Measurements from ENCODE around the gene ESR1.

The ESR1 gene

GRCh38 chr6:152142105-152142504 lies 334.6 kb downstream of the ESR1 start:
- Mint-ChIP-seq H3K27me3 (no peaks in the 10 kb centered on the region), H3K27ac (no peak overlapping the region), H3K4me1 (ENCODE audit: low read depth) (no peaks in the 10 kb centered on the region), H3K9me3 (ENCODE audit: low read depth) (no peaks in the 10 kb centered on the region), H3K36me3 (peaks cover 6% of the 10 kb centered on the region), H3K4me3 (no peak overlapping the region)

- Mint-ChIP-seq H3K36me3 (peaks cover 8% of the 10 kb centered on the region), H3K9me3 (ENCODE audit: low read depth) (no peaks in the 10 kb centered on the region), H3K27me3 (no peaks in the 10 kb centered on the region), H3K4me1 (ENCODE audit: low read depth) (no peaks in the 10 kb centered on the region), H3K4me3 (no peak overlapping the region), H3K27ac (no peak overlapping the region)
Observed at GRCh38 chr6:152143359-152143758, 335.9 kb downstream of the ESR1 start.

- H3K9me3 Mint-ChIP-seq (ENCODE audit: low read depth), result no peaks in the 10 kb centered on the region
- H3K36me3 Mint-ChIP-seq, result peaks cover 8% of the 10 kb centered on the region
- peak overlapping the region; percentile 30 for H3K27ac Mint-ChIP-seq
- H3K4me1 Mint-ChIP-seq (ENCODE audit: low read depth), result peaks cover 3% of the 10 kb centered on the region
- no peaks in the 10 kb centered on the region for H3K27me3 Mint-ChIP-seq
- H3K4me3 Mint-ChIP-seq, result no peak overlapping the region
Observed at GRCh38 chr6:152146385-152146784, 338.9 kb downstream of the ESR1 start.

- H3K9me3 Mint-ChIP-seq (ENCODE audit: low read depth), result no peaks in the 10 kb centered on the region
- H3K4me3 Mint-ChIP-seq, result no peak overlapping the region
- peaks cover 8% of the 10 kb centered on the region for H3K36me3 Mint-ChIP-seq
- peaks cover 3% of the 10 kb centered on the region for H3K4me1 Mint-ChIP-seq (ENCODE audit: low read depth)
- no peaks in the 10 kb centered on the region for H3K27me3 Mint-ChIP-seq
- no peak overlapping the region for H3K27ac Mint-ChIP-seq
Observed at GRCh38 chr6:152147269-152147668, 339.8 kb downstream of the ESR1 start.

GRCh38 chr6:152148412-152148811 lies 340.9 kb downstream of the ESR1 start:
- Mint-ChIP-seq H3K9me3 (ENCODE audit: low read depth) (no peaks in the 10 kb centered on the region), H3K4me1 (ENCODE audit: low read depth) (peaks cover 3% of the 10 kb centered on the region), H3K4me3 (no peak overlapping the region), H3K36me3 (peaks cover 8% of the 10 kb centered on the region), H3K27ac (no peak overlapping the region), H3K27me3 (no peaks in the 10 kb centered on the region)

GRCh38 chr6:152150196-152150595 lies 342.7 kb downstream of the ESR1 start:
- Mint-ChIP-seq H3K4me3 (no peak overlapping the region), H3K4me1 (ENCODE audit: low read depth) (peaks cover 3% of the 10 kb centered on the region), H3K27ac (no peak overlapping the region), H3K36me3 (peaks cover 6% of the 10 kb centered on the region), H3K9me3 (ENCODE audit: low read depth) (no peaks in the 10 kb centered on the region), H3K27me3 (no peaks in the 10 kb centered on the region)

GRCh38 chr6:152151920-152152319 lies 344.4 kb downstream of the ESR1 start:
- Mint-ChIP-seq H3K9me3 (ENCODE audit: low read depth) (no peaks in the 10 kb centered on the region), H3K4me3 (no peak overlapping the region), H3K36me3 (peaks cover 3% of the 10 kb centered on the region), H3K27me3 (no peaks in the 10 kb centered on the region), H3K27ac (peak overlapping the region; percentile 67), H3K4me1 (ENCODE audit: low read depth) (peaks cover 3% of the 10 kb centered on the region)

GRCh38 chr6:152154559-152155356 lies 347.3 kb downstream of the ESR1 start:
- H3K9me3 Mint-ChIP-seq (ENCODE audit: low read depth), result no peaks in the 10 kb centered on the region
- no peaks in the 10 kb centered on the region for H3K27me3 Mint-ChIP-seq
- no peaks in the 10 kb centered on the region for H3K36me3 Mint-ChIP-seq
- no peak overlapping the region for H3K4me3 Mint-ChIP-seq
- H3K4me1 Mint-ChIP-seq (ENCODE audit: low read depth), result peaks cover 1% of the 10 kb centered on the region
- H3K27ac Mint-ChIP-seq, result peak overlapping the region; percentile 52

- H3K27me3 Mint-ChIP-seq, result no peaks in the 10 kb centered on the region
- no peak overlapping the region for H3K4me3 Mint-ChIP-seq
- peaks cover 8% of the 10 kb centered on the region for H3K4me1 Mint-ChIP-seq (ENCODE audit: low read depth)
- no peak overlapping the region for H3K27ac Mint-ChIP-seq
- no peaks in the 10 kb centered on the region for H3K9me3 Mint-ChIP-seq (ENCODE audit: low read depth)
- H3K36me3 Mint-ChIP-seq, result no peaks in the 10 kb centered on the region
Observed at GRCh38 chr6:152155792-152156191, 348.3 kb downstream of the ESR1 start.

GRCh38 chr6:152160346-152160745 lies 352.9 kb downstream of the ESR1 start:
- Mint-ChIP-seq H3K27me3 (no peaks in the 10 kb centered on the region), H3K4me1 (ENCODE audit: low read depth) (peaks cover 21% of the 10 kb centered on the region), H3K27ac (peak overlapping the region; percentile 91), H3K9me3 (ENCODE audit: low read depth) (no peaks in the 10 kb centered on the region), H3K36me3 (peaks cover 8% of the 10 kb centered on the region), H3K4me3 (no peak overlapping the region)

GRCh38 chr6:152161501-152161900 lies 354.0 kb downstream of the ESR1 start:
- Mint-ChIP-seq H3K27me3 (no peaks in the 10 kb centered on the region), H3K27ac (peak overlapping the region; percentile 80), H3K36me3 (peaks cover 8% of the 10 kb centered on the region), H3K4me3 (peak overlapping the region; percentile 45), H3K4me1 (ENCODE audit: low read depth) (peaks cover 24% of the 10 kb centered on the region), H3K9me3 (ENCODE audit: low read depth) (no peaks in the 10 kb centered on the region)

- Mint-ChIP-seq H3K9me3 (ENCODE audit: low read depth) (no peaks in the 10 kb centered on the region), H3K36me3 (peaks cover 10% of the 10 kb centered on the region), H3K27ac (no peak overlapping the region)
Observed at GRCh38 chr6:152164957-152165356, 357.5 kb downstream of the ESR1 start.

GRCh38 chr6:152166497-152166896 lies 359.0 kb downstream of the ESR1 start:
- H3K9me3 Mint-ChIP-seq (ENCODE audit: low read depth), result peaks cover 5% of the 10 kb centered on the region
- H3K27me3 Mint-ChIP-seq, result no peaks in the 10 kb centered on the region
- H3K27ac Mint-ChIP-seq, result peak overlapping the region; percentile 10
- peaks cover 37% of the 10 kb centered on the region for H3K4me1 Mint-ChIP-seq (ENCODE audit: low read depth)
- no peak overlapping the region for H3K4me3 Mint-ChIP-seq
- peaks cover 21% of the 10 kb centered on the region for H3K36me3 Mint-ChIP-seq

More at GRCh38 chr6:152164957-152165356, 357.5 kb downstream of the ESR1 start:
- no peak overlapping the region for H3K4me3 Mint-ChIP-seq
- H3K27me3 Mint-ChIP-seq, result no peaks in the 10 kb centered on the region
- H3K4me1 Mint-ChIP-seq (ENCODE audit: low read depth), result peaks cover 31% of the 10 kb centered on the region

GRCh38 chr6:152166897-152167296 lies 359.4 kb downstream of the ESR1 start:
- H3K36me3 Mint-ChIP-seq, result peaks cover 23% of the 10 kb centered on the region
- H3K9me3 Mint-ChIP-seq (ENCODE audit: low read depth), result peaks cover 6% of the 10 kb centered on the region
- peaks cover 36% of the 10 kb centered on the region for H3K4me1 Mint-ChIP-seq (ENCODE audit: low read depth)
- H3K27ac Mint-ChIP-seq, result peak overlapping the region; percentile 10
- no peaks in the 10 kb centered on the region for H3K27me3 Mint-ChIP-seq
- no peak overlapping the region for H3K4me3 Mint-ChIP-seq

GRCh38 chr6:152167641-152168603 lies 360.4 kb downstream of the ESR1 start:
- Mint-ChIP-seq H3K27ac (no peak overlapping the region), H3K36me3 (peaks cover 24% of the 10 kb centered on the region), H3K9me3 (ENCODE audit: low read depth) (peaks cover 6% of the 10 kb centered on the region), H3K27me3 (no peaks in the 10 kb centered on the region), H3K4me3 (no peak overlapping the region), H3K4me1 (ENCODE audit: low read depth) (peaks cover 37% of the 10 kb centered on the region)

All from activated naive CD8-positive, alpha-beta T cell (primary cell).